ENCODE results near the gene PPARG. TPM values are rescaled to one million over a fixed set of nuclear protein-coding genes. Genes with fewer than 3 reads are reported as not detected.

The PPARG gene
- total and polyA plus RNA-seq, 2 of the 8 experiments (the other 6 are each of a cell fraction or from before 2014, with no cell fraction given) = 0.06 TPM; not detected in 1

DNA sequence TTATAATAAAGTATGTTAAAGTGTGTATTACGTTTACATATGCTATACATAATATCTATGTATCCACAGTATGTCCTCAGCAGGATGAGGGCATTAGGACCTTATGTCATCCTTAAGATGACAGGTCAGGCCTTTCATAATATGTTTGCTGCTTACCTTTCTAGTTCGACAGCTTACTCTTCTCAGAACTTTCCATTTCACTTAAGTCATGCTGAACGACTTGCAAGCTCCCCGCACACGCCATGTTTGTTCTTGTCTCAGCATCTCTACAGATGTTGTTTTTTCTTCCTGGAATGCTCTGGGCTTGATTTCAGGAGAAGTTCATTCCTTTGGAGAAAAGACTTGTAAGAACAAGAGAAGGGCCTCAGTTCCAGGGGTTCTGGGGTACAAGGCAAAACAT is 36.0 kb upstream of the PPARG start (continued):
- TF ChIP-seq, protein P1, sequence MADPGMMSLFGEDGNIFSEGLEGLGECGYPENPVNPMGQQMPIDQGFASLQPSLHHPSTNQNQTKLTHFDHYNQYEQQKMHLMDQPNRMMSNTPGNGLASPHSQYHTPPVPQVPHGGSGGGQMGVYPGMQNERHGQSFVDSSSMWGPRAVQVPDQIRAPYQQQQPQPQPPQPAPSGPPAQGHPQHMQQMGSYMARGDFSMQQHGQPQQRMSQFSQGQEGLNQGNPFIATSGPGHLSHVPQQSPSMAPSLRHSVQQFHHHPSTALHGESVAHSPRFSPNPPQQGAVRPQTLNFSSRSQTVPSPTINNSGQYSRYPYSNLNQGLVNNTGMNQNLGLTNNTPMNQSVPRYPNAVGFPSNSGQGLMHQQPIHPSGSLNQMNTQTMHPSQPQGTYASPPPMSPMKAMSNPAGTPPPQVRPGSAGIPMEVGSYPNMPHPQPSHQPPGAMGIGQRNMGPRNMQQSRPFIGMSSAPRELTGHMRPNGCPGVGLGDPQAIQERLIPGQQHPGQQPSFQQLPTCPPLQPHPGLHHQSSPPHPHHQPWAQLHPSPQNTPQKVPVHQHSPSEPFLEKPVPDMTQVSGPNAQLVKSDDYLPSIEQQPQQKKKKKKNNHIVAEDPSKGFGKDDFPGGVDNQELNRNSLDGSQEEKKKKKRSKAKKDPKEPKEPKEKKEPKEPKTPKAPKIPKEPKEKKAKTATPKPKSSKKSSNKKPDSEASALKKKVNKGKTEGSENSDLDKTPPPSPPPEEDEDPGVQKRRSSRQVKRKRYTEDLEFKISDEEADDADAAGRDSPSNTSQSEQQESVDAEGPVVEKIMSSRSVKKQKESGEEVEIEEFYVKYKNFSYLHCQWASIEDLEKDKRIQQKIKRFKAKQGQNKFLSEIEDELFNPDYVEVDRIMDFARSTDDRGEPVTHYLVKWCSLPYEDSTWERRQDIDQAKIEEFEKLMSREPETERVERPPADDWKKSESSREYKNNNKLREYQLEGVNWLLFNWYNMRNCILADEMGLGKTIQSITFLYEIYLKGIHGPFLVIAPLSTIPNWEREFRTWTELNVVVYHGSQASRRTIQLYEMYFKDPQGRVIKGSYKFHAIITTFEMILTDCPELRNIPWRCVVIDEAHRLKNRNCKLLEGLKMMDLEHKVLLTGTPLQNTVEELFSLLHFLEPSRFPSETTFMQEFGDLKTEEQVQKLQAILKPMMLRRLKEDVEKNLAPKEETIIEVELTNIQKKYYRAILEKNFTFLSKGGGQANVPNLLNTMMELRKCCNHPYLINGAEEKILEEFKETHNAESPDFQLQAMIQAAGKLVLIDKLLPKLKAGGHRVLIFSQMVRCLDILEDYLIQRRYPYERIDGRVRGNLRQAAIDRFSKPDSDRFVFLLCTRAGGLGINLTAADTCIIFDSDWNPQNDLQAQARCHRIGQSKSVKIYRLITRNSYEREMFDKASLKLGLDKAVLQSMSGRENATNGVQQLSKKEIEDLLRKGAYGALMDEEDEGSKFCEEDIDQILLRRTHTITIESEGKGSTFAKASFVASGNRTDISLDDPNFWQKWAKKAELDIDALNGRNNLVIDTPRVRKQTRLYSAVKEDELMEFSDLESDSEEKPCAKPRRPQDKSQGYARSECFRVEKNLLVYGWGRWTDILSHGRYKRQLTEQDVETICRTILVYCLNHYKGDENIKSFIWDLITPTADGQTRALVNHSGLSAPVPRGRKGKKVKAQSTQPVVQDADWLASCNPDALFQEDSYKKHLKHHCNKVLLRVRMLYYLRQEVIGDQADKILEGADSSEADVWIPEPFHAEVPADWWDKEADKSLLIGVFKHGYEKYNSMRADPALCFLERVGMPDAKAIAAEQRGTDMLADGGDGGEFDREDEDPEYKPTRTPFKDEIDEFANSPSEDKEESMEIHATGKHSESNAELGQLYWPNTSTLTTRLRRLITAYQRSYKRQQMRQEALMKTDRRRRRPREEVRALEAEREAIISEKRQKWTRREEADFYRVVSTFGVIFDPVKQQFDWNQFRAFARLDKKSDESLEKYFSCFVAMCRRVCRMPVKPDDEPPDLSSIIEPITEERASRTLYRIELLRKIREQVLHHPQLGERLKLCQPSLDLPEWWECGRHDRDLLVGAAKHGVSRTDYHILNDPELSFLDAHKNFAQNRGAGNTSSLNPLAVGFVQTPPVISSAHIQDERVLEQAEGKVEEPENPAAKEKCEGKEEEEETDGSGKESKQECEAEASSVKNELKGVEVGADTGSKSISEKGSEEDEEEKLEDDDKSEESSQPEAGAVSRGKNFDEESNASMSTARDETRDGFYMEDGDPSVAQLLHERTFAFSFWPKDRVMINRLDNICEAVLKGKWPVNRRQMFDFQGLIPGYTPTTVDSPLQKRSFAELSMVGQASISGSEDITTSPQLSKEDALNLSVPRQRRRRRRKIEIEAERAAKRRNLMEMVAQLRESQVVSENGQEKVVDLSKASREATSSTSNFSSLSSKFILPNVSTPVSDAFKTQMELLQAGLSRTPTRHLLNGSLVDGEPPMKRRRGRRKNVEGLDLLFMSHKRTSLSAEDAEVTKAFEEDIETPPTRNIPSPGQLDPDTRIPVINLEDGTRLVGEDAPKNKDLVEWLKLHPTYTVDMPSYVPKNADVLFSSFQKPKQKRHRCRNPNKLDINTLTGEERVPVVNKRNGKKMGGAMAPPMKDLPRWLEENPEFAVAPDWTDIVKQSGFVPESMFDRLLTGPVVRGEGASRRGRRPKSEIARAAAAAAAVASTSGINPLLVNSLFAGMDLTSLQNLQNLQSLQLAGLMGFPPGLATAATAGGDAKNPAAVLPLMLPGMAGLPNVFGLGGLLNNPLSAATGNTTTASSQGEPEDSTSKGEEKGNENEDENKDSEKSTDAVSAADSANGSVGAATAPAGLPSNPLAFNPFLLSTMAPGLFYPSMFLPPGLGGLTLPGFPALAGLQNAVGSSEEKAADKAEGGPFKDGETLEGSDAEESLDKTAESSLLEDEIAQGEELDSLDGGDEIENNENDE (IDR thresholded peaks at IDR 0.05; ENCODE audit: insufficient replicate concordance, low read length) = no peak
- no peak for TF ChIP-seq NRF1 (IDR thresholded peaks at IDR 0.05; ENCODE audit: low read depth, low read length)
- no peak for TF ChIP-seq GABPA (IDR thresholded peaks at IDR 0.05; ENCODE audit: borderline replicate concordance, insufficient read depth, low read length)
- no peak for TF ChIP-seq EZH2 (IDR thresholded peaks at IDR 0.05; ENCODE audit: low read depth, low read length, severe bottlenecking)
- no peak for TF ChIP-seq CTBP2 (IDR thresholded peaks at IDR 0.05; ENCODE audit: borderline replicate concordance, insufficient read depth, insufficient read length, low read length)
- no peak for TF ChIP-seq POU5F1 (IDR thresholded peaks at IDR 0.05; ENCODE audit: low read depth, low read length)
- TF ChIP-seq SP1 (IDR thresholded peaks at IDR 0.05; ENCODE audit: low read depth, low read length) = no peak
- TF ChIP-seq EGR1 (IDR thresholded peaks at IDR 0.05; ENCODE audit: borderline replicate concordance, low read depth, low read length) = no peak
